Hematopoietic multipotent progenitor cell treated with erythropoietin and hydrocortisone succinate and interleukin-3 and kit ligand, for 8 days (in vitro differentiated cells): ENCODE results near the gene GRAMD1B.
A peak's percentile ranks its signal among the peaks of the same experiment; 100 is the strongest.

Source experiments
- DNase-seq: peaks from one replicate; pipeline ENCODE4 v3.0.0-alpha.2; 2015

Gene GRAMD1B

GRCh38 chr11:123575441-123575840 lies 145.4 kb downstream of the GRAMD1B start:
- DNase-seq: no peak

GRCh38 chr11:123576082-123576481 lies 146.0 kb downstream of the GRAMD1B start:
- no peak for DNase-seq

DNA sequence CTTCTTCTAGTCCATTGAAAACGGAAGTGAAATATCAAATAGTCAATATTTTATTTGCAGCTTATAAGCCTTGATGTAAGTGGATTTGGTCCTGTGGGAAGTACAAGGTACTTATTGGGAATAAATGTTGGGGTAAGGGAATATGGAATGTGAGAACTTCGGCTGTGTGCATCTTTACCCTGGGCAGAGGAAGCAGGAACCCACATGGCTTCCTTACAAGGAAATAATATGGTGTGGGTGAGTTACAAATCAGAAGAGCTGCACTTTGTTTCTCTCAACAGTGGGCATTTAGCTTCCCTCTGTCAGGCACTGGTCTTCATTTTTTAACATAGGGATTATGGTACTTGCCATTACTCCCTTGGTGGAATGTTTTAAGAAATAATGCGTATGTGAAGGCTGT lies 146.4 kb downstream of the GRAMD1B start:
- DNase-seq: no peak

DNA sequence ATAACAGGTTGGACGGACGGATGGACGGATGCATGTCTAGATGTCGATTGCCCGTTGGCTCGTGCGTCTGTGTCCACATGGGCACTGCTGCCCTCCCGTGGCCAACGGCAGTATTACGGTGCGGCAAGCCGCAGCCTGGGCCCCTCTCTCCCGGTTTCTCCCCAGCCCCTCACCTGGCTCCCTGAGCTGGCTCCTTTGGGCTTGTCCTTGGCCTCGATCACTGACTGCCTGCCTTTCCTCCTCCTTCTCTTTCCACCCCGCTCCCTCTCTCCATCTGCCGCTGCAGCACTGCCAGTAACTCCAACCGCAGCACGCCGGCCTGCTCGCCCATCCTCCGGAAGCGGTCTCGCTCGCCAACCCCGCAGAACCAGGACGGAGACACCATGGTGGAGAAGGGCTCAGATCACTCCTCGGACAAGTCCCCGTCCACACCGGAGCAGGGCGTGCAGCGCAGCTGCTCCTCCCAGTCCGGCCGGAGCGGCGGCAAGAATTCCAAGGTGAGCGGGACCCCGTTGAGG lies 147.1 kb downstream of the GRAMD1B start:
- DNase-seq: peak; percentile 25

GRCh38 chr11:123578778-123579481 lies 148.9 kb downstream of the GRAMD1B start:
- no peak for DNase-seq

GRCh38 chr11:123579482-123579812 lies 149.4 kb downstream of the GRAMD1B start:
- DNase-seq: no peak

GRCh38 chr11:123580137-123580536 lies 150.1 kb downstream of the GRAMD1B start:
- DNase-seq: no peak

DNA sequence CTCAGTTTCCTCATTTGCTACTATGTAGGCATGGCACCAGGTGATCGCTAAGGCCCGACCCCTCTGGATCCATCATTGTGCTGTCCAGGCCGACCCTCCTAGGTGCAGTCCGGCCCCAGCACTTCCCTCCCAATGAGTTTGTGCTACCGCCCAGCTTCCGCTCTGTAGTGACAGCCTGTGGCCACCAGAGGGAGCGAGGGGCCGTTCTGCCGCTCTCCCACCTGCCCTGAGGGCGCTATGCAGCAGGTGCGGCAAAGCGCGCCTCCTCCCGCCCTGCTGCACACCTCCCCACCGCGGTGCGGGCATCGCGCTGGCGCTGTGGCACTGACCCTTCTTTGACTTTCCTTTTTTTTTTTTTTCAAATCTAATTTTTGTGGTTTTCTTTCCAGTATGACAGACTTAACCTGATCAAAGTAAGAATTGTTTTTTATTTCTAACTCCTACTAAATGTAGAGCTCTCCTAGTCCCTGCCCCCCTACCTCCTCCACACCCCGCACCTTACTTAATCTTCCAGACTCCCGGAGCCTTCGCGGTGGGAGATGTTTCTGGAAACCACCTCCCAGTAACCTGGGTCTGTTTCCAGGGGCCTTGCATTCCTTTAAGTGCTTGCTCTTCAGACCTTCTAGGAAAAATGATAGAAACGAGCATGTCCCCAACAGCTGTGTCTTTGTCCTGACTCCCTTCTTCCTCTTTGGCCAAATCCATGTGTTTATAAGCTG lies 150.6 kb downstream of the GRAMD1B start:
- peak; percentile 47 for DNase-seq

GRCh38 chr11:123581651-123582399 lies 151.8 kb downstream of the GRAMD1B start:
- DNase-seq: no peak

DNA sequence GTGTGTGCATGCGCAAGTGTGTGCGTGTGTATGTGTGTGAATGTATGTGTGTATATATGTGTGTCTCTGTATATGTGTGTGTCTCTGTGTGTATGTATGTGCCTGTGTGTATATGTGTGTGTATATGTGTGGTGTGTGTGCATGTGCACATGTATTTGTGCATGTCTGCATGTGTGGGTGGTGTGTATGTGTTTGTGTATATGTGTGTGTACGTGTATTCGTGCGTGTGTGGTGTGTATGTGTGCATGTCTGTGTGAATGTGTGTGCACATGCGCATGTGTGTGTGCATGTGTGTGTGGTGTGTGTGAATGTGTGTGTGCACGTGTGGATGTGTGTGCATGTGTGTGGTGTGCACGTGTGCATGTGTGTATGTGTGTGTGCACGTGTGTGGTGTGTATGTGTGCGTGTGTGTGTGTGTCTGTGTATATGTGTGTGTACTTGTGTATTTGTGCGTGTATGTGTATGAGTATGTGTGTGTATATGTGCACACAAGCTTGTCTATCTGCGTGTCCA lies 153.0 kb downstream of the GRAMD1B start:
- no peak for DNase-seq

GRCh38 chr11:123584186-123584585 lies 154.1 kb downstream of the GRAMD1B start:
- DNase-seq: no peak

GRCh38 chr11:123584737-123585136 lies 154.7 kb downstream of the GRAMD1B start:
- DNase-seq: no peak

DNA sequence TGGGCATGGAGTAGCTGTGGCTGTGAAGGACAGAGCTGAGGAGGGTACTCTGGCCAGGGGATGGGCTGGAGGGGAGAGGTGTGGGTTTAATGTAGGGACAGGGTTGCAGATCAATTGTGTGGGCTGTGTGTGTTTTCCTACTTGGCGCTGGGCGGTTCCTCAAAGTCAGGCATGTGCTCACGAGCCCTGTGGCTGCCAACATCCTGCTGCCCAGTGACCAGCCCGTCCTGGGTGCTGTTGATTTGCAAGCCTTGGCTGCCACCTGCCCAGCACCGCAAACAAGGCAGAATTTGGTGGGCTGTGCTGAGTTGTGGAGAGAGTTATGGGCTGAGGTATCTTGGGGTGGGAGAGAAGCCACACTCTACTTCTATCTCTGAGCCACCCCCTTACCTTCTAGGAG lies 155.1 kb downstream of the GRAMD1B start:
- no peak for DNase-seq

- DNase-seq: no peak
Measured at GRCh38 chr11:123585706-123586105, 155.6 kb downstream of the GRAMD1B start.

DNA sequence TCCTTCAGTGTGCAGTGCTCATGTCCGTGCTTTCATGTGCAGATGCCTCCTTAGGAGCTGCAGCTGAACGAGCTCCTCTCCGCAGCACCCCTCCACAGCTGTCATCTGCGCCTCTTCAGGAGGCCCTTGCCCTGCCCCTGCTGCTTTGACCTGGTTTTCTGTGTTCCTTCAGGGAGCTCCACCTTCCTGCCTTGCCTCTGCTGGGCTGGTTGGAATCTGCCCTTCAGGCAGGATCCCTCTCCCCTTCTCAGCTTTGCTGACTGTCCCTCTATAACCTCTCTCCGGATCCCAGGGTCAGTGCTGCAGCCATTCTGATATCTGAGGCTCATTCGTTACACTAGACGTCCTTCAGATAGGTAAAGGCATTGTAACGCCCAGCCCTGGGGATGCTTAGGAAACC lies 156.5 kb downstream of the GRAMD1B start:
- no peak for DNase-seq

- no peak for DNase-seq
Measured at GRCh38 chr11:123587044-123587443, 157.0 kb downstream of the GRAMD1B start.

DNA sequence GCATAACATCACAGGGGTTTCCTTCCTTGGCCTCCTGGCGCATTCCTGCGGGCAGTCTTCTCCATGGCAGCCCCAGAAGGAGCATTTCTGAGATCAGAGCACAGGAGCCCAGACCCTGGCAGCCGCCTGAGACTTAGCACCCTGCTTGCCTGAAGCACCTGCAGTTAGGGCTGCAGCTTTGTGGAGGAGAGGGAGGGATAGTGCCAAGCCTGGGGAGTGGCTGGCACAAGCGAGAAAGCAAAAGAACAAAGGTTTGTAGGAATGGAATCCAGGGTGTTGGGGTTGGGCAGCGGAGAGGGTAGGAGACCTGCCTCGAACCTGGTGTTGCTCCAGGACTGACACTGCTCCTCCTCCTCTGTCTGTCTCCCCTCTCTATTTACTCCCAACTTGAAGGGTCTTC lies 157.5 kb downstream of the GRAMD1B start:
- DNase-seq: no peak

GRCh38 chr11:123588117-123588863 lies 158.2 kb downstream of the GRAMD1B start:
- DNase-seq: peak; percentile 2

DNA sequence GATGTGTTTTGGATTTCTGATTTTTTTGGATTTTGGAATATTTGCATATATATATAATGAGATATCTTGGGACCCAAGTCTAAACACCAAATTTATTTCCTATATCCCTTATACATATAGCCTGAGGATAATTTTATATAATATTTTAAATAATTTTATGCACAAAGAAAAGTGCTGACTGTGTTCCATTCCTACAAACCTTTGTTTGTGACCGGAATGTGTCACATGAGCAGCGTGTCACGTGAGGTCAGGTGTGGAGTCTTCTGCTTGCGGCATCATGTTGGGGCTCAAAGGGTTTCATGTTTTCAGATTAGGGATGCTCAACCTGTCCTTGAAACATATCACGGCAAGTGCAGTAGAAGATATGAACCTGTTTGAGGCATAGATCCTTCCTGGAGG lies 158.8 kb downstream of the GRAMD1B start:
- DNase-seq: no peak

- no peak for DNase-seq
Measured at GRCh38 chr11:123590296-123590912, 160.3 kb downstream of the GRAMD1B start.

GRCh38 chr11:123593570-123593969 lies 163.5 kb downstream of the GRAMD1B start:
- DNase-seq: no peak

- DNase-seq: no peak
Measured at GRCh38 chr11:123594188-123594901, 164.3 kb downstream of the GRAMD1B start.
